Suprapubic skin (tissue), 4 donors: ENCODE measurements around the gene PMFBP1. TPM values are rescaled to one million over a fixed set of nuclear protein-coding genes. Genes with fewer than 3 reads are reported as not detected.

Experiments
- DNase-seq, 2 donors: peaks; one replicate each; pipeline ENCODE4 v3.0.0-alpha.2; 2019; ENCODE audit warnings: low spot score in 2 of 2
- H3K27ac ChIP-seq: fragments of 200-600 bp; sonication (generic); one replicate; pipeline ENCODE4 v1.5.1; 2019
- H3K27me3 ChIP-seq: fragments of 200-600 bp; sonication (generic); one replicate; pipeline ENCODE4 v1.5.1; 2019
- H3K36me3 ChIP-seq: fragments of 200-600 bp; sonication (generic); one replicate; pipeline ENCODE4 v1.5.1; 2019
- H3K4me1 ChIP-seq: fragments of 200-600 bp; sonication (generic); one replicate; pipeline ENCODE4 v1.5.1; 2019
- H3K4me3 ChIP-seq: fragments of 200-600 bp; sonication (generic); one replicate; pipeline ENCODE4 v1.5.1; 2019; ENCODE audit warnings: mild to moderate bottlenecking
- H3K9me3 ChIP-seq: fragments of 200-600 bp; sonication (generic); one replicate; pipeline ENCODE4 v1.5.1; 2019
- CTCF ChIP-seq, 2 donors: fragments of 200-600 bp in 1 of 2; fragments of 450-650 bp in 1 of 2; sonication (generic) in 1 of 2; IDR thresholded peaks; one replicate each; pipeline ENCODE4 v1.5.1; 2016 to 2019; ENCODE audit warnings: antibody characterized with exemption in 2 of 2, mild to moderate bottlenecking in 1 of 2, moderate library complexity in 1 of 2
- EP300 ChIP-seq: sonication (generic); formaldehyde crosslinking; IDR thresholded peaks from one replicate; pipeline ENCODE4 v1.6.1; 2017; ENCODE audit warnings: antibody characterized with exemption
- POLR2A ChIP-seq, 2 donors: fragments of 450-650 bp; IDR thresholded peaks; one replicate each; pipeline ENCODE4 v1.6.1; 2017; ENCODE audit warnings: antibody characterized with exemption in 2 of 2, mild to moderate bottlenecking in 2 of 2, moderate library complexity in 2 of 2
- POLR2AphosphoS5 ChIP-seq, 3 donors: sonication (generic); formaldehyde crosslinking; IDR thresholded peaks; one replicate each; pipeline ENCODE4 v1.6.1; 2017; ENCODE audit warnings: antibody characterized with exemption in 3 of 3
- WGBS: methylation state at CpG from one replicate; pipeline ENCODE4 v1.1.5; 2018; 5-methylcytosine and 5-hydroxymethylcytosine counted together
- total RNA-seq, 4 donors: library from RNA; depleted of rRNA; stranded (reverse); fragments of >200 nt; gene quantifications; one replicate each; pipeline ENCODE4 v1.1.0, GENCODE V29; 2016

The PMFBP1 gene
- total RNA-seq, 4 donors from 2014 or later: 0.76 to 9.3 (median 2.0) TPM

DNA sequence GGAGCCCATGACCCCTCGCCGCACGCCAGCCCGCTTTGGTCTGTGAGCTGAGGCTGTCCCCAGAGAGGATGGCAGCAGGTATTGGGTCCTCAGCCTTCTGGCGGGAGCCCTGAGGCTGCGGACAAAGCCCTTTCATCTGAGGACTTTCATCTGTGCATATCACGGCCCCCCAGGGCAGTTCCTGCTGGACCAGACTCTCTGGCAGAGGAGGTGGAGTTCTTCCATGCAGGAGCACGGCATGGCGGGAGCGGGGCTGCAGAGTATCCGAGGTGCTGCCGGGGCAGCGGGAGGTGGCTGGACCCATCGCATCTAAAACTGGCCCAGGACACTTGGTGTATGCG, 59.5 kb downstream of the PMFBP1 start:
- no peaks in the 10 kb centered on the region for H3K4me1 ChIP-seq
- H3K27me3 ChIP-seq: no peaks in the 10 kb centered on the region
- H3K36me3 ChIP-seq: peaks cover 56% of the 10 kb centered on the region
- 94% methylated on average over 9 of the region's 15 CpGs for WGBS
- H3K27ac ChIP-seq: no peak overlapping the region
- no peaks in the 10 kb centered on the region for H3K9me3 ChIP-seq
- TF ChIP-seq CTCF (IDR thresholded peaks at IDR 0.05) (no peak), POLR2A (IDR thresholded peaks at IDR 0.05) (no peak), POLR2AphosphoS5 (IDR thresholded peaks at IDR 0.05) (no peak), EP300 (no peak)
- no peak for DNase-seq
- no peak overlapping the region for H3K4me3 ChIP-seq

DNA sequence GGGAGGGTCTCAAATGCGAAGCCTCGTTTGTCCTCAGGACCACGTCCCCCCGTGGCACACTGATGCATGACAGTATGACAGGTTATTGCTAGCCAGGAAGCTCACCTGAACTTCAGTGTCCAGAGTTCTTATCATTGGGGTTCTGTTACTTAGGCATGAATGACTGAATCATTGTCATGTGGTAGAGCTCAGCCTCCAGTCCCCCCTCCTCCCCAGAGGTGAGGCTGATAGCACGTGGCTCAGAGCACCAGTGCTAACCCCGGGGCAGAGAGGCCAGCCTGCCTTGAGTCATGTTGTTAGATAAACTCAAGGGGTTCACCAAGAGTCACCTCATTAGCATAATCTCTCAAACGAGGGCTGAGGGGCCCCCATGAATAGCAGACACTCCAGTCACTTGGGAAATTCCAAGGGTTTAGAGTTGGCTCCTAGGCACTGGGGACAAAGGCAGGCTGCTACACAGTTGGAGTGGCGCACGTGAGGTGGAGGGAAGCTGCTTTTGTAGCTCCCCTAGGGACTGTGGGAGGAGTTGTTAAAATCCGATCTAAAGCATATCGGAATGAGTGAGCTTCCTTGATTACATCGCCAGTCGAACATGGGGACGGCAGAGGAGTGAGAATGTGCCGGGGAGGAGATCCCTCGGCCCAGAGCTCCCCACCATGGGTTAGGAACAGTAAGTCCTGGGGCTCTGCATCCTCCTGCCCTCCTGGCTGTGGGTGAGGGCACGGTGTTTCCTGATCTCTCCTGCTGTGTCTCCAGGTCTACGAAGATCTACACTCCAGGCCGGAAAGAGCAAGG, 60.1 kb downstream of the PMFBP1 start:
- WGBS: 87% methylated on average over 17 of the region's 19 CpGs
- no peaks in the 10 kb centered on the region for H3K27me3 ChIP-seq
- peaks cover 62% of the 10 kb centered on the region for H3K36me3 ChIP-seq
- no peak overlapping the region for H3K27ac ChIP-seq
- H3K4me1 ChIP-seq: no peaks in the 10 kb centered on the region
- TF ChIP-seq CTCF (IDR thresholded peaks at IDR 0.05) (no peak), EP300 (no peak), POLR2A (IDR thresholded peaks at IDR 0.05) (no peak), POLR2AphosphoS5 (IDR thresholded peaks at IDR 0.05) (no peak)
- DNase-seq: no peak
- no peak overlapping the region for H3K4me3 ChIP-seq
- H3K9me3 ChIP-seq: no peaks in the 10 kb centered on the region

- H3K27ac ChIP-seq: no peak overlapping the region
- WGBS: 96% methylated on average over 19 of the region's 23 CpGs
- H3K4me3 ChIP-seq: no peak overlapping the region
- no peaks in the 10 kb centered on the region for H3K9me3 ChIP-seq
- no peaks in the 10 kb centered on the region for H3K4me1 ChIP-seq
- H3K36me3 ChIP-seq: peaks cover 71% of the 10 kb centered on the region
- DNase-seq: no peak
- no peak for TF ChIP-seq POLR2AphosphoS5 (IDR thresholded peaks at IDR 0.05)
- TF ChIP-seq POLR2A (IDR thresholded peaks at IDR 0.05): no peak
- no peak for TF ChIP-seq EP300
- TF ChIP-seq CTCF (IDR thresholded peaks at IDR 0.05): no peak
- H3K27me3 ChIP-seq: no peaks in the 10 kb centered on the region
These were observed 61.0 kb downstream of the PMFBP1 start for GRCh38 chr16:72110662-72111615.

- DNase-seq: no peak
- no peaks in the 10 kb centered on the region for H3K9me3 ChIP-seq
- no peaks in the 10 kb centered on the region for H3K27me3 ChIP-seq
- peaks cover 80% of the 10 kb centered on the region for H3K36me3 ChIP-seq
- no peak for TF ChIP-seq CTCF (IDR thresholded peaks at IDR 0.05)
- no peak for TF ChIP-seq EP300
- no peak for TF ChIP-seq POLR2AphosphoS5 (IDR thresholded peaks at IDR 0.05)
- TF ChIP-seq POLR2A (IDR thresholded peaks at IDR 0.05): no peak
- WGBS: 85% methylated on average over 12 of the region's 12 CpGs
- no peaks in the 10 kb centered on the region for H3K4me1 ChIP-seq
- no peak overlapping the region for H3K4me3 ChIP-seq
- no peak overlapping the region for H3K27ac ChIP-seq
These were observed 61.9 kb downstream of the PMFBP1 start for GRCh38 chr16:72109966-72110530.

- Histone ChIP-seq H3K4me1 (no peaks in the 10 kb centered on the region), H3K36me3 (peaks cover 88% of the 10 kb centered on the region)
These were observed 62.7 kb downstream of the PMFBP1 start for GRCh38 chr16:72109300-72109699.

More at GRCh38 chr16:72109300-72109699, 62.7 kb downstream of the PMFBP1 start:
- TF ChIP-seq POLR2AphosphoS5 (IDR thresholded peaks at IDR 0.05) (no peak), POLR2A (IDR thresholded peaks at IDR 0.05) (no peak), EP300 (no peak), CTCF (IDR thresholded peaks at IDR 0.05) (no peak)
- Histone ChIP-seq H3K9me3 (no peaks in the 10 kb centered on the region), H3K27me3 (no peaks in the 10 kb centered on the region), H3K4me3 (no peak overlapping the region), H3K27ac (no peak overlapping the region)
- DNase-seq: no peak
- 97% methylated on average over 11 of the region's 12 CpGs for WGBS
